ENCODE results near the gene HOMER3.

DNA sequence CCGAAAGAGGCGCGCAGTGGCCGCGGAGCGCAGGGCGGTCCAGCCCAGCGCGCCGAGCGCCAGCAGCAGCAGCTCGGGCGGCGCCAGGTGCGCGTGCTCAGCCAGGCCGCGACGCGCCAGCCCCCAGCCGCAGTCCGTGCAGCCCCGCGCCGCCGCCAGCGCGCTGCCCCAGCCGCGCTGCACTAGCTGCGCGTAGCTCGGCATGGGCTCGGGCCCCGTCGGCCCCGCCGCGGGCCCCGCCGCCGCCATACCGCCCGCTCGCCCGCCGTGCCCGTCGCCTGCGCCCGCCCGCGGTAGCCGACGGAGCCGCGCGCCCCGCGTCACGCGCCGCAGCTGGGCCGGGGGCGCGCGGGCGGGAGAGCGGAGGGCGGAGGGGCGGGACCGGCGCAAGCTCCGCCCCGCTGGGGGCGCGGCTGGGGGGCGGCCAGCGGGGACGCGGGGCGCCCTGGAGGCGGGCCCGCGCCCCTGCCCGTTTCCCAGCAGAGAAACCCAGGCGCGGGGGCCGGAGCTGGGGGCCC is 45.1 kb downstream of the HOMER3 start, which contains the start of gene CERS1:
- TF ChIP-seq POLR2A (IDR thresholded peaks at IDR 0.05): no peak
- TF ChIP-seq, protein P1, sequence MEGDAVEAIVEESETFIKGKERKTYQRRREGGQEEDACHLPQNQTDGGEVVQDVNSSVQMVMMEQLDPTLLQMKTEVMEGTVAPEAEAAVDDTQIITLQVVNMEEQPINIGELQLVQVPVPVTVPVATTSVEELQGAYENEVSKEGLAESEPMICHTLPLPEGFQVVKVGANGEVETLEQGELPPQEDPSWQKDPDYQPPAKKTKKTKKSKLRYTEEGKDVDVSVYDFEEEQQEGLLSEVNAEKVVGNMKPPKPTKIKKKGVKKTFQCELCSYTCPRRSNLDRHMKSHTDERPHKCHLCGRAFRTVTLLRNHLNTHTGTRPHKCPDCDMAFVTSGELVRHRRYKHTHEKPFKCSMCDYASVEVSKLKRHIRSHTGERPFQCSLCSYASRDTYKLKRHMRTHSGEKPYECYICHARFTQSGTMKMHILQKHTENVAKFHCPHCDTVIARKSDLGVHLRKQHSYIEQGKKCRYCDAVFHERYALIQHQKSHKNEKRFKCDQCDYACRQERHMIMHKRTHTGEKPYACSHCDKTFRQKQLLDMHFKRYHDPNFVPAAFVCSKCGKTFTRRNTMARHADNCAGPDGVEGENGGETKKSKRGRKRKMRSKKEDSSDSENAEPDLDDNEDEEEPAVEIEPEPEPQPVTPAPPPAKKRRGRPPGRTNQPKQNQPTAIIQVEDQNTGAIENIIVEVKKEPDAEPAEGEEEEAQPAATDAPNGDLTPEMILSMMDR (IDR thresholded peaks at IDR 0.05): no peak
